Activated T-cell treated with anti-CD3 and anti-CD28 coated beads for 4 hours (primary cell): ENCODE measurements around the gene TMEM161A.

ENCODE experiments used
- DNase-seq: peaks from one replicate; pipeline ENCODE4 v3.0.0-alpha.2; 2020

TMEM161A gene

DNA sequence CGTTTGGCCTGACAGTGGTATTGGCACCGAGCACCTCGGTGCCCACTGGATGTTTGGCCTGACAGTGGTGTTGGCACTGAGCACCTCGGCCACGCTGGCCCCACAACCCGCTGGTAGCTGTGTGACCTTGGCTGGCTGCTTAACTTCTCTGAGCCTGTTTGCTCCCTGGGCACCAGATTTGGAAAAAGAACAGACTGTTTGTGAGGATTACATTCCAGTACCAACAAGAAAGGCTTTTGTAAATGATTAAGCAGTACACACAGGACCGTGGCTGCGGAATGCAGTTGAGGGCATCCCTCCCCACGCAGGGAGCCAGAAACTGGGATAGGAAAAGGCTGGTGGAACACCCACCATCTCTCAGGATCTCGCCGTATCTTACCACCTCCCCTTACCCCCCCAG is 42.6 kb downstream of the TMEM161A start:
- DNase-seq: no peak

DNA sequence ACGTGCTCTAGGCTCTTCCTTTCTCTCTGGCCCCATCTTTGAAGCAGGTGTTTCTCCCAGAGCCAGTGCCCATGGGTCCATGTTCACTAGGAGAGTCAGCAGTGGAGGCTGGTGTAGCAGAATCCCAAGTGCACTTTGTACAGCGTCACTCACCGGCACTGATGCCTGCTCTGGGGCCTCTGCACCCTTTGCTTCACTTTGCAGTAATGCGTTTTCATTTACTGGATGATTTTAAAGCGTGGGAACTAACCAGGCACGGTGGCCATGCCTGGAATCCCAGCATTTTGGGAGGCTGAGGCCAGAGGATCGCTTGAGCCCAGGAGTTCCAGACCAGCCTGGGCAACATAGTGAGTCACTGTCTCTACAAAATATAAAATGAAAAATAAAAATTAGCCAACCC is 43.8 kb downstream of the TMEM161A start:
- no peak for DNase-seq

GRCh38 chr19:19087676-19088075 is 50.6 kb downstream of the TMEM161A start:
- no peak for DNase-seq

GRCh38 chr19:19083413-19084178 is 54.7 kb downstream of the TMEM161A start:
- no peak for DNase-seq

DNA sequence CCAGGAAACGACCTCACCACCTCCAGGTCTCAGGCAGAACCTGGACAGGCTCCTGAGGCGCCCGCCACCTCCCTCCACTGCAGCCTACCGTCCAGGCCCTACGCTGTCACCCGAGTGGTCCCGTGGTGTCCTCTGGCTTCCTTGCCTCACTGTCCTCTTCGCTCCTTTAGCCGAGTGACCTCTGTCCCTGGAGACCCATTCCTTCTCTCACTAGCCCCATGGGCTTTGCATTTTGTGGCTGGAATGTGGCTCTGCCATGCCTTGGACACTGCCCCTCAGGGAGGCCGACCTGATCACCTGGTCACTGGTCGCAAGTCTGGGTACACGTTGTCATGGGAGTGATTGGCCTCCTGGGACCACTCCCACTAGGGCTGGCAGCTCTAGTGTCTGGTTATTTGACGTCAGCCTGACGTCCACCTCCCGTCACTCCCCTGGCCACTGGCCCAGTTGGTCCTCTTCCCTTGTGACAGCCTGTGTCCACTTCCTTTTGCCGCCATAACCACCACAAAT is 56.6 kb downstream of the TMEM161A start:
- no peak for DNase-seq

DNA sequence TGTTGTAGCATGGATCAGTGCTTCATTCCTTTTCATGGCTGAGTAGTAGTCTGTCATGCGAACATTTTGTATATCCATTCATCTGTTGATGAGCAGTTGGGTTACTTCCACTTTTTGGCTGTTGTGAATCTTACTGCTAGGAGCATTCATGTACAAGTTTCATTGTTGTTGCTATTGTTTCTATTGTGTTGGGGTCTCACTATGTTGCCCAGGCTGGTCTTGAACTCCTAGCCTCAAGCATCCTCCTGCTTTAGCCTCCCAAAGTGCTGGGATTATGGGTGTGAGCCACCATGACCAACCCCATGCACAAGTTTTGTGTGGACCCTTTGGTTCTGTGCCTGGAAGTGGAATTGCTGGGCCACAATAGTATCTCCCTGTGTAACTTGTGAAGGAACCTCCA is 58.7 kb downstream of the TMEM161A start:
- DNase-seq: no peak

DNA sequence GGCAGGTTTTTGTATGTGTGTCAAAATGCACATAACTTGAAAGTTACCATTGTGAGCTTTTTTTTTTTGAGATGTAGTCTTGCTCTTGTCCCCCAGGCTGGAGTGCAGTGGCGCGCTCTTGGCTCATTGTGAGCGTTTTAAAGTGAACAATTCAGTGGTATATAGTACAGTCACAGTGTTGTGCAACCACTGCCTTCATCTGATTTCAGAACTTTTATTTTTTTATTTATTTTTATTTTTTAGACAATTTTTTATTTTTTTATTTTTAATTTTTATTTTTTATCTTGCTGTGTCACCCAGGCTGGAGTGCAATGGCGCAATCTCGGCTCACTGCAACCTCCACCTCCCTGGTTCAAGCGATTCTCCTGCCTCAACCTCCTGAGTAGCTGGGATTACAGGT is 59.5 kb downstream of the TMEM161A start:
- no peak for DNase-seq

- DNase-seq: no peak
These were observed 61.2 kb downstream of the TMEM161A start for GRCh38 chr19:19077103-19077502.

DNA sequence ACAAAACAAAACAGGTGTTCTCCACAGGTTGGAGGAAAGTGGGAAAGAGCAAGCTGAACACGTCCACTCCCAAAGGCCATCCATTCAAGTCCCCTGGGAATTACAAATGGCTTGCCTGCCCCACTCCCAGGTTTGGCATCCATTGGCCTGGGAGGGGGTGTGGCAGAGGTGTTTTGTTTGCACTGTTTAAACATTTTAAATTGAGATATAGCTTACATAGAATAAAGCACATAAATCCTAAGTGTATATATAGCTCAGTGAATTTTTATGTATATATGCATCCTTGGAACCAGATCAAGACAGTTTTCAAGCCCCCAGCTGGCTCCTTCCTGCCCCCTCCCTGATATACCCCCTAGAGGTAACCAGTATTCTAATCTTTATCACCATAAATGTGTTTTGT is 61.8 kb downstream of the TMEM161A start:
- DNase-seq: no peak

- no peak for DNase-seq
These were observed 63.2 kb downstream of the TMEM161A start for GRCh38 chr19:19075126-19075525.

- no peak for DNase-seq
These were observed 63.9 kb downstream of the TMEM161A start for GRCh38 chr19:19074196-19074882.

DNA sequence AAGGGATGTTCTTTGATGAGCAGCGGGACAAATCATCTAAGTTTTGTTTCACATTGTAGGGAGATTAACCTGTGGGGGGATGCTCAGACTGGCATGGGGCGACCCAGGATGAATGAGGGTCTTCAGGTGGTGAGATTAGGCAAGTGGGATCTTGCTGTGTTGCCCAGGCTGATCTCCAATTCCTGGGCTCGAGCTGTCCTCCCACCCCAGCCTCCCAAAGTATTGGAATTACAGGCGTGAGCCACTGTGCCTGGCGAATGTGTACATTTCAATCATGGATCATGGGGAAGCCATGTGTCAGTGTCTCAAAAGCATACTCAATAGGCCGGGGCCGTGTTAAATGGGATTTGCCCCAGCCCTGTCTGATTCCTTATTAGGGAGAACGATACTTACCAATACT is 66.4 kb downstream of the TMEM161A start:
- DNase-seq: no peak
